K562 (cell line): ENCODE results near the gene KCTD7. TPM values are rescaled to one million over a fixed set of nuclear protein-coding genes. Genes with fewer than 3 reads are reported as not detected.
A peak's percentile ranks its signal among the peaks of the same experiment; 100 is the strongest.
"Not testable (repeated sequence)": the region's sequence is repeated elsewhere in the genome, so short reads cannot be mapped to it uniquely, and the experiment has no call there.

Experiments used
- ATAC-seq: fragments of 200-7000 bp; cut with Tn5 transposase; 3 replicates; pipeline ENCODE4 v1.9.1; 2020; ENCODE audit warnings: moderate library complexity
- BruUV-seq: library from RNA; stranded (reverse); fragments of 400-500 nt; replicated peaks from 2 replicates; lab custom pipeline; 2021; lab: Mats Ljungman, UMichigan
- CTCF ChIA-PET: fragments of 300-600 bp; formaldehyde crosslinking; extraction: SDS; loops from one replicate; lab custom pipeline; 2021; ENCODE audit warnings: low intra/inter-chr PET ratio; lab: Yijun Ruan, JAX
- POLR2A ChIA-PET: fragments of 300-600, 350-650 bp; sonication (Branson Sonifier 250); formaldehyde crosslinking; extraction: SDS; loops from one replicate; lab custom pipeline; 2021; ENCODE audit warnings: antibody characterized with exemption, inconsistent platforms; lab: Yijun Ruan, JAX
- DNase-seq, 4 experiments: peaks; one replicate each; pipeline versions ENCODE4 v3.0.0 to v3.0.0-alpha.2; 2011 to 2018; ENCODE audit warnings: low spot score in 3 of 4, mixed read lengths in 3 of 4; ENCODE audit errors: extremely low read depth in 1 of 4
- FAIRE-seq: peaks from 2 replicates; lab custom pipeline; 2011; peaks lifted over from hg19 to GRCh38; lab: Jason Lieb, UNC
- H2AFZ ChIP-seq: 2 replicates; pipeline ENCODE4 v1.6.0; 2011; ENCODE audit warnings: low read depth, low read length, control low read depth, inconsistent platforms
- H3K27ac ChIP-seq: fragments of 200-600 bp; 3 replicates; pipeline ENCODE4 v1.8.0; 2011; ENCODE audit warnings: low read depth, mild to moderate bottlenecking, control low read depth, inconsistent platforms, low read length, moderate library complexity, mixed read lengths; ENCODE audit errors: extremely low read depth
- H3K27me3 ChIP-seq, 2 experiments: fragments of 300-600 bp in 1 of 2; 2 replicates in 1 of 2; 3 replicates in 1 of 2; pipeline versions ENCODE4 v1.6.0 to v1.8.0; 2011; ENCODE audit warnings: inconsistent platforms in 2 of 2, low read length in 2 of 2, mild to moderate bottlenecking in 1 of 2, mixed read lengths in 1 of 2, moderate library complexity in 1 of 2; ENCODE audit not compliant: control insufficient read depth in 2 of 2, insufficient read depth in 2 of 2
- H3K36me3 ChIP-seq: fragments of 300-600 bp; 3 replicates; pipeline ENCODE4 v1.8.0; 2011; ENCODE audit warnings: mild to moderate bottlenecking, low read length, inconsistent platforms; ENCODE audit not compliant: control insufficient read depth, insufficient read depth
- H3K4me1 ChIP-seq, 2 experiments: fragments of 200-600 bp in 1 of 2; replicated peaks in 1 of 2; 2 replicates in 1 of 2; 3 replicates in 1 of 2; pipeline versions ENCODE4 v1.5.1 to v1.8.0; 2011; ENCODE audit warnings: inconsistent platforms in 2 of 2, low read length in 2 of 2, mild to moderate bottlenecking in 1 of 2, mixed read lengths in 1 of 2, moderate library complexity in 1 of 2; ENCODE audit not compliant: control insufficient read depth in 2 of 2, insufficient read depth in 2 of 2
- H3K4me2 ChIP-seq: 2 replicates; pipeline ENCODE4 v1.6.1; 2011; ENCODE audit warnings: low read length, control low read depth, inconsistent platforms, mixed read lengths; ENCODE audit not compliant: insufficient read depth
- H3K4me3 ChIP-seq: fragments of 200-600 bp; sonication (generic), shearing (Covaris generic); 2 replicates; pipeline ENCODE4 v1.5.1; 2016; ENCODE audit warnings: control low read depth, inconsistent platforms
- H3K79me2 ChIP-seq: fragments of 200-600 bp; 3 replicates; pipeline ENCODE4 v1.8.0; 2011; ENCODE audit warnings: low read length, inconsistent platforms; ENCODE audit not compliant: control insufficient read depth, insufficient read depth
- H3K9ac ChIP-seq, 2 experiments: 2 replicates each; pipeline versions ENCODE4 v1.6.0 to v1.6.1; 2011; ENCODE audit warnings: low read depth in 2 of 2, low read length in 2 of 2, control low read depth in 1 of 2, inconsistent platforms in 1 of 2, mild to moderate bottlenecking in 1 of 2, mixed read lengths in 1 of 2; ENCODE audit not compliant: insufficient read depth in 1 of 2
- H3K9me1 ChIP-seq: one replicate; pipeline ENCODE4 v1.6.0; 2011; ENCODE audit warnings: inconsistent platforms, mild to moderate bottlenecking, low read length, moderate library complexity; ENCODE audit not compliant: control insufficient read depth, insufficient read depth
- H3K9me3 ChIP-seq: replicated peaks from 2 replicates; pipeline ENCODE4 v1.5.1; 2011; ENCODE audit warnings: low read depth, low read length, inconsistent platforms; ENCODE audit not compliant: control insufficient read depth, insufficient read depth
- H4K20me1 ChIP-seq: replicated peaks from 2 replicates; pipeline ENCODE4 v1.6.1; 2011; ENCODE audit warnings: low read length, inconsistent platforms, mixed read lengths; ENCODE audit not compliant: control insufficient read depth, insufficient read depth
- CHD4 ChIP-seq: fragments of 200-600 bp; sonication (generic); IDR thresholded peaks from 3 replicates; pipeline ENCODE4 v1.6.1; 2012; ENCODE audit warnings: low read depth, mild to moderate bottlenecking, mixed read lengths, low read length, inconsistent platforms; ENCODE audit not compliant: insufficient read depth, insufficient replicate concordance, poor library complexity, severe bottlenecking
- CTBP1 ChIP-seq: fragments of 450-650 bp; IDR thresholded peaks from 2 replicates; pipeline ENCODE4 v1.6.1; 2016; ENCODE audit warnings: borderline replicate concordance
- CTCF ChIP-seq, 3 experiments: IDR thresholded peaks in 2 of 3; conservative IDR thresholded peaks in 1 of 3; 2 replicates each; pipeline ENCODE4 v1.5.1; 2011 to 2012; ENCODE audit warnings: low read length in 3 of 3, mild to moderate bottlenecking in 3 of 3, control low read depth in 2 of 3, improper control_type of control experiment in 1 of 3, inconsistent platforms in 1 of 3, low read depth in 1 of 3, mixed read lengths in 1 of 3, moderate library complexity in 1 of 3; ENCODE audit not compliant: insufficient read depth in 2 of 3
- HDAC8 ChIP-seq: fragments of 450-650 bp; IDR thresholded peaks from 2 replicates; pipeline ENCODE4 v1.6.1; 2016; ENCODE audit warnings: mild to moderate bottlenecking, missing genetic modification characterization, moderate library complexity, missing compliant biosample characterization
- SMAD4 ChIP-seq: fragments of 250-450 bp; sonication (Bioruptor Pico); conservative IDR thresholded peaks from 2 replicates; pipeline ENCODE4 v1.8.0; 2021; ENCODE audit warnings: inconsistent platforms, mild to moderate bottlenecking, moderate library complexity
- SPI1 ChIP-seq: IDR thresholded peaks from 2 replicates; pipeline ENCODE4 v1.6.1; 2011; ENCODE audit warnings: low read depth, low read length, control low read depth, borderline replicate concordance
- ZNF592 ChIP-seq: fragments of 450-650 bp; IDR thresholded peaks from 2 replicates; pipeline ENCODE4 v1.6.1; 2017; ENCODE audit warnings: antibody characterized with exemption, mild to moderate bottlenecking
- WGBS: fragments of 100-300 bp; shearing (Covaris generic); methylation state at CpG from one replicate; pipeline ENCODE4 v1.1.6; 2016; ENCODE audit warnings: low coverage, mixed read lengths; ENCODE audit not compliant: insufficient coverage; ENCODE audit errors: missing lambda C conversion rate; 5-methylcytosine and 5-hydroxymethylcytosine counted together
- in situ Hi-C: fragments of 300-500 bp; cut with MboI; formaldehyde crosslinking; loops from 4 replicates; pipeline ENCODE4 v1.15.0; 2018; ENCODE audit warnings: inconsistent platforms, mixed read lengths
- intact Hi-C: fragments of 100-400 bp; cut with micrococcal nuclease; formaldehyde crosslinking; loops from 2 replicates; pipeline ENCODE4 v1.14.2; 2022
- polyA plus RNA-seq, 8 experiments: library from polyadenylated mRNA; depleted of rRNA in 4 of 8; stranded (reverse) in 5 of 8; unstranded in 3 of 8; fragments of >200 nt; fragmentation: Nextera tagmentation in 2 of 8; fragmentation: Illumina TruSeq in 1 of 8; extraction: Ambion mirVana in 2 of 8; extraction: Trizol in 1 of 8; gene quantifications; 2 replicates each; pipeline versions ENCODE4 v1.2.1 to v1.2.3, GENCODE V29; 2011 to 2014; ENCODE audit warnings: inconsistent platforms in 1 of 8, missing spikeins in 1 of 8
- total RNA-seq, 7 experiments: library from RNA; depleted of rRNA in 6 of 7; stranded (reverse); fragments of >200 nt in 6 of 7; fragmentation: Illumina TruSeq in 2 of 7; extraction: Trizol in 2 of 7; gene quantifications; 2 replicates each; pipeline versions ENCODE4 v1.2.1 to v1.2.3, GENCODE V29; 2011 to 2021; ENCODE audit warnings: low replicate concordance in 1 of 7

The KCTD7 gene
- total and polyA plus RNA-seq, 9 of the 15 experiments (the other 6 are each of a cell fraction or from before 2014, with no cell fraction given): 1.5 to 26.0 (median 9.0) TPM

GRCh38 chr7:66617295-66617694 is 11.4 kb upstream of the KCTD7 start:
- FAIRE-seq: no peak
- Histone ChIP-seq H3K4me1 (no peaks in the 10 kb centered on the region; a peak in 1 of 5 replicates), H3K79me2 (no peaks in the 10 kb centered on the region), H3K9me3 (no peaks in the 10 kb centered on the region), H3K27me3 (no peaks in the 10 kb centered on the region), H3K36me3 (no peaks in the 10 kb centered on the region), H2AFZ (no peak overlapping the region), H4K20me1 (no peaks in the 10 kb centered on the region), H3K4me2 (no peak overlapping the region), H3K9me1 (no peaks in the 10 kb centered on the region), H3K9ac (no peak overlapping the region), H3K27ac (no peak overlapping the region), H3K4me3 (no peak overlapping the region)
- no peak for TF ChIP-seq CHD4
- no peak for TF ChIP-seq HDAC8 (tag)
- intact Hi-C loops (no loop called here), in situ Hi-C loops (no loop called here)
- WGBS: 35% methylated on average over 8 of the region's 8 CpGs
- peak; percentile 35; the same call in 1 of the 3 replicates for ATAC-seq
- POLR2A ChIA-PET: interaction anchor here (1.4 kb wide), 1 partner anchor 37 kb away, joined by 3 read pairs; no protein-coding TSS in a partner anchor
- DNase-seq: no peak
- CTCF ChIA-PET: no interaction called here
- no TSS peak for BruUV-seq

GRCh38 chr7:66619341-66619948 is 9.2 kb upstream of the KCTD7 start:
- H3K27me3 ChIP-seq, H3K4me1 ChIP-seq, H2AFZ ChIP-seq, H3K79me2 ChIP-seq, H4K20me1 ChIP-seq, H3K9ac ChIP-seq, BruUV-seq, DNase-seq, FAIRE-seq, H3K36me3 ChIP-seq, H3K4me2 ChIP-seq, H3K4me3 ChIP-seq, H3K9me3 ChIP-seq, H3K9me1 ChIP-seq, intact Hi-C loops, in situ Hi-C loops, H3K27ac ChIP-seq, CTCF ChIA-PET: not testable (repeated sequence)
- ATAC-seq: peak; percentile 20; the same call in 1 of the 3 replicates
- 7% methylated on average over 4 of the region's 4 CpGs for WGBS
- POLR2A ChIA-PET: interaction anchor here (1.2 to 1.5 kb wide), 2 partner anchors 9 to 368 kb away, joined by 3 to 5 read pairs; partner anchors contain the start of gene KCTD7
- TF ChIP-seq SPI1 (peak; percentile 75), ZNF592 (peak; percentile 62; the same call in 1 of the 2 replicates), SMAD4 (CRISPR knock-in tag) (peak; percentile 64; the same call in 1 of the 2 replicates), CTBP1 (peak; percentile 67), CTCF (IDR thresholded peaks at IDR 0.05 in 2 of 3, conservative IDR thresholded peaks at IDR 0.05 in 1 of 3; ENCODE audit: insufficient read depth in 2 of 3, low read depth in 1 of 3, low read length in 3 of 3) (peak in 1 of 3 experiments; percentile 20; a peak in 1 of 6 replicates)
